SU-DHL-6 (cell line): ENCODE measurements around the gene NUP210.

Experiments
- EZH2phosphoT487 ChIP-seq: fragments of 200-600 bp; sonication (generic), shearing (Covaris generic); conservative IDR thresholded peaks from 2 replicates; pipeline ENCODE4 v1.6.1; 2018; ENCODE audit warnings: mild to moderate bottlenecking, antibody characterized with exemption, low read length, moderate library complexity, mixed read lengths
- TF ChIP-seq, protein P1 (sequence below): fragments of 200-600 bp; sonication (generic); IDR thresholded peaks from one replicate; pipeline ENCODE4 v1.5.1; 2017; ENCODE audit warnings: antibody characterized with exemption, mild to moderate bottlenecking, low read length, moderate library complexity; ENCODE audit not compliant: insufficient read depth, poor library complexity, severe bottlenecking

DNA sequence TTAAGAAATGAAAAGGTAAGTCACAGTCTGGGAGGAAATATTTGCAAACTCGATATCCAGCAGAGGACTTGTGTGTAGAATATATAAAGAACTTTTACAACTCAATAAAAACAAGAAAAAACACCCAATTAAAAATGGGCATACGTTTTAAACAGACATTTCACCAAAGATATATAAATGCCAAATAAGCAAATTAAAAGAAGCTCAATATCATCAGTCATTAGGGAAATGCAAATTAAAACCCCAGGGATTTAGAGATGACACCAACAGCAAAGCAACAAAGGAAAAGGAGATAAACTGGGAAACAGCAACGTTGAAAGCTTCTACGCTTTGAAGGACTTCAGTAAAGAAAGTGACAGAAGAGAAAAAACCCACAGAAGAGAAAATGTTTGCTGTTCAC, 132.3 kb downstream of the NUP210 start:
- TF ChIP-seq, protein P1, sequence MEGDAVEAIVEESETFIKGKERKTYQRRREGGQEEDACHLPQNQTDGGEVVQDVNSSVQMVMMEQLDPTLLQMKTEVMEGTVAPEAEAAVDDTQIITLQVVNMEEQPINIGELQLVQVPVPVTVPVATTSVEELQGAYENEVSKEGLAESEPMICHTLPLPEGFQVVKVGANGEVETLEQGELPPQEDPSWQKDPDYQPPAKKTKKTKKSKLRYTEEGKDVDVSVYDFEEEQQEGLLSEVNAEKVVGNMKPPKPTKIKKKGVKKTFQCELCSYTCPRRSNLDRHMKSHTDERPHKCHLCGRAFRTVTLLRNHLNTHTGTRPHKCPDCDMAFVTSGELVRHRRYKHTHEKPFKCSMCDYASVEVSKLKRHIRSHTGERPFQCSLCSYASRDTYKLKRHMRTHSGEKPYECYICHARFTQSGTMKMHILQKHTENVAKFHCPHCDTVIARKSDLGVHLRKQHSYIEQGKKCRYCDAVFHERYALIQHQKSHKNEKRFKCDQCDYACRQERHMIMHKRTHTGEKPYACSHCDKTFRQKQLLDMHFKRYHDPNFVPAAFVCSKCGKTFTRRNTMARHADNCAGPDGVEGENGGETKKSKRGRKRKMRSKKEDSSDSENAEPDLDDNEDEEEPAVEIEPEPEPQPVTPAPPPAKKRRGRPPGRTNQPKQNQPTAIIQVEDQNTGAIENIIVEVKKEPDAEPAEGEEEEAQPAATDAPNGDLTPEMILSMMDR, result no peak
- no peak for TF ChIP-seq EZH2phosphoT487
